ENCODE measurements around the gene SPSB3. TPM values are rescaled to one million over a fixed set of nuclear protein-coding genes. Genes with fewer than 3 reads are reported as not detected.
"Not testable (repeated sequence)": the region's sequence is repeated elsewhere in the genome, so short reads cannot be mapped to it uniquely, and the experiment has no call there.

The SPSB3 gene
- total and polyA plus RNA-seq, 2 experiments from 2014 or later: 96.4 to 101 TPM

DNA sequence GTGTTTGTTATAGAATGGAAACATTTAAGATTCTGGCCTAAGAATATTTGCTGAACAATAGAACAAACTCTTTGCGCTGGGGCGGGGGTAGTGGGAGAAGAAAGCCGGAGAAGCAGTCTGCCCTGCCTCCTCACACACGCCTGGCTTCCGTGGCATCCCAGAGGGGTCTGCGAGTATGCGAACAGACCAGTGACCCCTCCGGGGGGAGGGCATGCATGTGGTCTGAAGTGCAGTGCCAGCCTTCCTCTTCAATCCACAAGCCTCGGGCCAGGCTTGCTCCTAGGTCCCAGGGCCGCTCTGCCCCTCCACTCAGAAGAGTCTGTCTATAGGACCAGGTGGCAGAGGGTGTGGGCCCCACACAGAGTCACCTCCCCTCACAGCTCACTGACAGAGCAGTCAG lies 25.3 kb upstream of the SPSB3 start:
- Histone ChIP-seq H3K36me3 (peaks cover 6% of the 10 kb centered on the region), H3K4me3 (no peak overlapping the region), H3K9me3 (ENCODE audit: low read depth) (no peaks in the 10 kb centered on the region), H3K4me1 (ENCODE audit: low read depth) (no peaks in the 10 kb centered on the region), H3K27me3 (no peaks in the 10 kb centered on the region), H3K27ac (no peak overlapping the region)
- TF ChIP-seq, protein P1, sequence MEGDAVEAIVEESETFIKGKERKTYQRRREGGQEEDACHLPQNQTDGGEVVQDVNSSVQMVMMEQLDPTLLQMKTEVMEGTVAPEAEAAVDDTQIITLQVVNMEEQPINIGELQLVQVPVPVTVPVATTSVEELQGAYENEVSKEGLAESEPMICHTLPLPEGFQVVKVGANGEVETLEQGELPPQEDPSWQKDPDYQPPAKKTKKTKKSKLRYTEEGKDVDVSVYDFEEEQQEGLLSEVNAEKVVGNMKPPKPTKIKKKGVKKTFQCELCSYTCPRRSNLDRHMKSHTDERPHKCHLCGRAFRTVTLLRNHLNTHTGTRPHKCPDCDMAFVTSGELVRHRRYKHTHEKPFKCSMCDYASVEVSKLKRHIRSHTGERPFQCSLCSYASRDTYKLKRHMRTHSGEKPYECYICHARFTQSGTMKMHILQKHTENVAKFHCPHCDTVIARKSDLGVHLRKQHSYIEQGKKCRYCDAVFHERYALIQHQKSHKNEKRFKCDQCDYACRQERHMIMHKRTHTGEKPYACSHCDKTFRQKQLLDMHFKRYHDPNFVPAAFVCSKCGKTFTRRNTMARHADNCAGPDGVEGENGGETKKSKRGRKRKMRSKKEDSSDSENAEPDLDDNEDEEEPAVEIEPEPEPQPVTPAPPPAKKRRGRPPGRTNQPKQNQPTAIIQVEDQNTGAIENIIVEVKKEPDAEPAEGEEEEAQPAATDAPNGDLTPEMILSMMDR (IDR thresholded peaks at IDR 0.05; ENCODE audit: low read depth, low read length): no peak
- no peak for DNase-seq (ENCODE audit: low read depth in 1 of 2, low spot score in 1 of 2)

DNA sequence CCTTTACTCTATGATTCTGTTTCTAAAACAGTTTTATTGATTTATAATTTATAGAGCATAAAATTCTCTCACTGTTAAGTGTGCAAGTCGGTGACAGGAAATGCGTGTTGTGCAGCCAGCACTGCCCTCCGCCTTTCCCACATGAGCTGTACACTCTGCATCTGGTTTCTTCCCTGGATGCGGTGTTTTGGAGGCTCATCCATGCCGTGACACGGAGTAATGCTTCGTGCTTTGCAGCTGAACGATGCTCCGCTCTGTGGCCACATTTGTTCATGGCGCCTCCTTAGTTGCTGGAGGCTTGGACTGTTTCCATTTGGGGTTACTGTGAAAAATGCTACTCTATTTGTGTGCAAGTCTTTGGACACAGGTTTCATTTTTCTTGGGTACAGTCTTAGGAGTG lies 18.3 kb upstream of the SPSB3 start:
- Histone ChIP-seq H3K36me3 (no peaks in the 10 kb centered on the region), H3K27ac (no peak overlapping the region), H3K4me3 (no peak overlapping the region), H3K27me3 (no peaks in the 10 kb centered on the region), H3K9me3 (ENCODE audit: low read depth) (no peaks in the 10 kb centered on the region), H3K4me1 (ENCODE audit: low read depth) (no peaks in the 10 kb centered on the region)
- no peak for DNase-seq (ENCODE audit: low read depth in 1 of 2, low spot score in 1 of 2)
- TF ChIP-seq, protein P1 (IDR thresholded peaks at IDR 0.05; ENCODE audit: low read depth, low read length): no peak

DNA sequence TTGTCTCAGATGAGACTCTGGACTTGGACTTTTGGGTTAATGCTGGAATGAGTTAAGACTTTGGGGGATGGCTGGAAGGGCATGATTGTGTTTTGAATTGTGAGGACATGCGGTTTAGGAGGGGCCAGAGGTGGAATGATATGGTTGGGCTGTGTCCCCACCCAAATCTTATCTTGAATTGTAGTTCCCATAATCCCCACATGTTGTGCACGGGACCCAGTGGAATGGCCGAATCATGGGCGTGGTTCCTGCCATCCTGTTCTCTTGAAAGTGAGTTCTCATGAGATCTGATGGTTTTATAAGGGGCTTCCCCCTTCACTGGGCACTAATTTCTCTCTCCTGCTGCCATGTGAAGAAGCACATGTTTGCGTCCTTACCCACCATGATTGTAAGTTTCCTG lies 16.9 kb upstream of the SPSB3 start:
- not testable (repeated sequence) for H3K27ac ChIP-seq; H3K27me3 ChIP-seq; DNase-seq (ENCODE audit: low read depth in 1 of 2, low spot score in 1 of 2); H3K4me3 ChIP-seq; H3K4me1 ChIP-seq (ENCODE audit: low read depth); H3K9me3 ChIP-seq (ENCODE audit: low read depth); H3K36me3 ChIP-seq

DNA sequence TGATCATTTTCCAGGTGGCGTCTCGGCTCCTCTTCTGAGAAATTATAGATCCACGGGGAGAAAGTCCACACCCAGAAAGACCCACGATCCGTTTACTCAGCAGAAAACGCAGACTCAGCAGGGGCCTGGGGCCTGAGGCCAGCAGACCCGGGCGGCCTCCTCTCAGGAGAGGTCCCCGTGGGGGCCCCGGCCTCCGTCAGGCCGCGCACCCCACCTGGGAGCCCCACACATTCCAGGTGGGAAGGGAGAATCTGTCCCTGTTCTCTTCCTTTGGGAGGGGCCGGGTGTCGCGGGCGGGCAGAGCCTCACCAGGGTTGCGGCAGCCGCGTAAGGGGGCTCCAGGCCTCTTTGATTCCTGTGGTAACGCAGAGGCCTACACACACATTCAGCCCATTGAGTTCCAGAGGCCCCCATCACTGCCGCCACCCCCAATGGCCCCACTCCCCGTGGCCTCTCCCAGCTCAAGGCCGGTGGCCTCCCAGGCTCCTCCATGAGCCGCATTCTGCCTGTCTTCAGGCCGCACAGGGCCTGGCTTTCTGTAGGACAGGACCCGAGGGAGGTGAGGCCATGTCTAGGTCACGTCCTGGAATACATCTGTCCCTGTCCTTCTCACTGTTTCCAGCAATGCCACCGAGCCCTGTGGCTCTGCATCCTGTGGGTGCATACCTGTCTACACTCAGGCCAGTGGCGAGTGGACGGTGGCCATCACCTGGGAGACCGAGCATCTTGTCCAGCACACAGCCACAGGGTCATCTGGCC lies 12.7 kb upstream of the SPSB3 start:
- TF ChIP-seq, protein P1 (IDR thresholded peaks at IDR 0.05; ENCODE audit: low read depth, low read length): no peak
- DNase-seq (ENCODE audit: low read depth in 1 of 2, low spot score in 1 of 2): no peak
- H3K9me3 ChIP-seq (ENCODE audit: low read depth): no peaks in the 10 kb centered on the region
- H3K36me3 ChIP-seq: no peaks in the 10 kb centered on the region
- H3K4me1 ChIP-seq (ENCODE audit: low read depth): no peaks in the 10 kb centered on the region
- H3K27me3 ChIP-seq: no peaks in the 10 kb centered on the region
- no peak overlapping the region for H3K4me3 ChIP-seq
- no peak overlapping the region for H3K27ac ChIP-seq

DNA sequence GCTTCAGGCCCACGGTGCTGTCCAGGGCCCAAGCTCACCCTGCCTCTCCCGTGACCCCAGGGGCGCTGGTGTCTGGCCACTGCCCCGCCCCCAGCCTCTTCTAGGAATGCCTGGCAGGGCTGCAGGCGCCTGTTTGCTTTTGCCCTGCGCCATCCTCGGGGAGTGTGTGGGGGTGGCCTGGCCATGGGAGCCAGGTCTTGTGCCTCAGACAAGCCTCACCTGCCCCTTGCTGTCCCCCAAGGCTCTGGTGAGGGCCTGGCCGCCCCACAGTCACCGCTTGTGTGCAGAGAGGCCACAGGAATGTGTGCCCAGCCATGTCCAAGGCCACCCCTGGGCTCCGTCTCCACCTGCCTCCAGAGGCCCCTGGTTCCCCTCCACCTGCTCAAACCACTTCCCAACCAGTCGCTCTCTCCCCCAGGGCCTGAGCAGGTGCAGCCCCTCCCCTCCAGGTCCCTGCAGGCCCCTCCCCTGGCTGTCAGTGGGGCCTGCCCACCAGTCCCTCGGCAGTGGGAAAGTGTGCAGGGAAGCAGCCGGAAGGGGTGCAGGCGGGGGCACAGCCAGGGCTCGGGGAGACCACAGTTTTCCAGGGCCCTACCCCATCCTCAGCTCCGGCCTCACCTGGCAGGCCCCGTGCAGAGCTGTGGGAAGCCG lies 12.0 kb upstream of the SPSB3 start:
- Histone ChIP-seq H3K27ac (no peak overlapping the region), H3K4me3 (no peak overlapping the region), H3K36me3 (no peaks in the 10 kb centered on the region), H3K27me3 (no peaks in the 10 kb centered on the region), H3K4me1 (ENCODE audit: low read depth) (no peaks in the 10 kb centered on the region), H3K9me3 (ENCODE audit: low read depth) (no peaks in the 10 kb centered on the region)
- DNase-seq (ENCODE audit: low read depth in 1 of 2, low spot score in 1 of 2): no peak
- TF ChIP-seq, protein P1 (IDR thresholded peaks at IDR 0.05; ENCODE audit: low read depth, low read length): no peak

DNA sequence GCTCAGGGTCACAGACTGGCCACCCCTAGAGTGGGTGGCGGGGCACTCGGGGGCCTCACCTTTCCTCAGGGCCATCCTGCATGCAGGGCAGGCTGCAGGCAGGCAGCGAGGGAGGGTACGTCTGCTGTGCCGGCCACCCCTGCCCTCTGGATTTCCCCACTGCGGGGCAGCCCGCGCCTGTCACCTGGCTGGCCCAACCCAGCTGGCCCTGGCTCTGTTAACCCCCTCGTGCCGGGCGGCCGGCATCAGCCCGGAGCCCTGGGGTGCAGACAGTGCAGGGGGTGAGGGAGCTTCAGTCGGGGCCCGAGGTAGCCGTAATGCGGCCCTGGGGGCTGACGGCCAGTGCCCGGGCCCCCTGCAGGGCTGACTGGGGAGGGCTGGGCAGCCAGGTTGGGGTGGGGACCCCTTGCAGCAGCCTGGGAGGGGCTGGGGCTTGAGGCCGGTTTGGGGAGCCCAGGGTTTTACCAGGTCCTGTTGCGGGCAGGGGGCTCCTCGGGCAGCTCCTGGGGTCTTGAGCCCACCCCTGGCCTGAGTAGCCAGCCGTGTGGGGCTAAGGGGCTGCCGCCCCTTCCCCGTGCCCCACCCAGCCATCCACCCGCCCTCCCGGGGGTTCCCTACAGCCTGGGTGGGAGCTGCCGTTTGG lies 11.3 kb upstream of the SPSB3 start, which contains the start of gene IGFALS:
IGFALS (minus strand) TSS at position 128 of the 643 bp plus-strand sequence; CDS start at position 75, 53 bp downstream.
- Histone ChIP-seq H3K27ac (no peak within 1 kb of the TSS), H3K4me1 (ENCODE audit: low read depth) (no peaks in the 10 kb centered on the region), H3K27me3 (no peaks in the 10 kb centered on the region), H3K9me3 (ENCODE audit: low read depth) (no peaks in the 10 kb centered on the region), H3K36me3 (no peaks in the 10 kb centered on the region), H3K4me3 (no peak within 1 kb of the TSS)
- TF ChIP-seq, protein P1 (IDR thresholded peaks at IDR 0.05; ENCODE audit: low read depth, low read length): no peak
- DNase-seq (ENCODE audit: low read depth in 1 of 2, low spot score in 1 of 2): no peak
